AG04450 (cell line): ENCODE measurements around the gene XXYLT1. TPM values are rescaled to one million over a fixed set of nuclear protein-coding genes. Genes with fewer than 3 reads are reported as not detected.

Experiments
- CTCF ChIA-PET: fragments of 300-600, 350-600 bp; formaldehyde crosslinking; extraction: SDS; loops from one replicate; lab custom pipeline; 2022; ENCODE audit warnings: antibody characterized with exemption, inconsistent platforms; lab: Charles Lee
- POLR2A ChIA-PET: fragments of 350-600 bp; formaldehyde crosslinking; extraction: SDS; loops from one replicate; lab custom pipeline; 2021; ENCODE audit warnings: antibody characterized with exemption, inconsistent platforms; lab: Yijun Ruan, JAX
- DNase-seq: peaks from one replicate; pipeline ENCODE4 v3.0.0-alpha.2; 2011; ENCODE audit warnings: low read depth, low spot score
- H3K27ac ChIP-seq: one replicate; pipeline ENCODE4 v1.5.1; 2012; ENCODE audit warnings: low read depth, low read length, control low read depth
- H3K27me3 ChIP-seq: one replicate; pipeline ENCODE4 v1.6.0; 2012; ENCODE audit warnings: low read length; ENCODE audit not compliant: control insufficient read depth, insufficient read depth
- H3K4me3 ChIP-seq: 2 replicates; pipeline ENCODE4 v1.5.1; 2011; ENCODE audit warnings: mild to moderate bottlenecking, low read depth, low read length, control low read depth
- H3K9me3 ChIP-seq: 2 replicates; pipeline ENCODE4 v1.5.1; 2012; ENCODE audit warnings: low read length; ENCODE audit not compliant: control insufficient read depth, insufficient read depth
- CTCF ChIP-seq: IDR thresholded peaks from 2 replicates; pipeline ENCODE4 v1.5.1; 2011; ENCODE audit warnings: low read depth, low read length, control low read depth, inconsistent platforms
- polyA plus RNA-seq: library from polyadenylated mRNA; depleted of rRNA; stranded (reverse); fragments of >200 nt; gene quantifications from 2 replicates; pipeline ENCODE4 v1.2.3, GENCODE V29; 2011

XXYLT1 gene
- polyA plus RNA-seq, 1 experiment = 16.5 TPM

GRCh38 chr3:195071011-195071728, 199.8 kb downstream of the XXYLT1 start:
- no peak for DNase-seq
- H3K9me3 ChIP-seq = no peaks in the 10 kb centered on the region; the same call in 1 of the 2 replicates
- ChIA-PET CTCF (no interaction called here), POLR2A (no interaction called here)
- H3K4me3 ChIP-seq = no peak overlapping the region
- H3K27ac ChIP-seq = peak overlapping the region; percentile 11
- no peaks in the 10 kb centered on the region for H3K27me3 ChIP-seq
- TF ChIP-seq CTCF = no peak

DNA sequence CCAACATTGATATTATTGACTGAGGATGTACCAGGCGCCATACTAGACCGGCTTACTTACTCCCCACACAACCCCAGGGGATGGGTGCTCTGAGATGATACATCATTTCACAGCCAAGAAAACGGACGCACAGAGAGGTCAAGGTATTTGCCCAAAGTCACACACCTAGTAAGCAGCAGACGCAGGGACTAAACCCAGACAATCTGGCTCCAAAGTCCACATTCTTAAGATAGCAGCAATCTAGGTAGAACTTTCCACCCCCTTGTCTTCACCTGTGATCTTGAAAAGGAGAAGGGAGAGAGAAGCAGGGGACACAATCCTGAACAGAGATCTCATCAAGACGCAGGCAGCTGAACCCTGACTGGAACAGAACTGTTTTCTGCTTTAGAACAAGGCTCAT, 200.6 kb downstream of the XXYLT1 start:
- ChIA-PET CTCF (no interaction called here), POLR2A (no interaction called here)

GRCh38 chr3:195069501-195070251, 201.3 kb downstream of the XXYLT1 start:
- no peaks in the 10 kb centered on the region; the same call in 1 of the 2 replicates for H3K9me3 ChIP-seq
- DNase-seq = no peak
- H3K4me3 ChIP-seq = no peak overlapping the region
- no peak for TF ChIP-seq CTCF
- POLR2A ChIA-PET = no interaction called here
- CTCF ChIA-PET = interaction anchor here (1.0 kb wide), 1 partner anchor 387 kb away, joined by 3 read pairs; no protein-coding TSS in a partner anchor
- H3K27me3 ChIP-seq = no peaks in the 10 kb centered on the region
- H3K27ac ChIP-seq = no peak overlapping the region

More for the DNA sequence above, 200.6 kb downstream of the XXYLT1 start:
- Histone ChIP-seq H3K27me3 (no peaks in the 10 kb centered on the region), H3K27ac (no peak overlapping the region), H3K4me3 (no peak overlapping the region), H3K9me3 (no peaks in the 10 kb centered on the region; the same call in 1 of the 2 replicates)
- TF ChIP-seq CTCF = no peak
- no peak for DNase-seq

GRCh38 chr3:195068084-195069080, 202.6 kb downstream of the XXYLT1 start:
- Histone ChIP-seq H3K27me3 (no peaks in the 10 kb centered on the region), H3K27ac (no peak overlapping the region), H3K9me3 (no peaks in the 10 kb centered on the region; the same call in 1 of the 2 replicates), H3K4me3 (no peak overlapping the region)
- no peak for TF ChIP-seq CTCF
- no peak for DNase-seq
- CTCF ChIA-PET = interaction anchor here (1.0 kb wide), 1 partner anchor 385 kb away, joined by 3 read pairs; no protein-coding TSS in a partner anchor
- POLR2A ChIA-PET = no interaction called here
